NCI-H2029 (cell line): Measurements from ENCODE around the gene DDX46.
"Not testable (repeated sequence)": the region's sequence is repeated elsewhere in the genome, so short reads cannot be mapped to it uniquely, and the experiment has no call there.

ENCODE experiments used
- DNase-seq: peaks from one replicate; lab custom pipeline; 2025; lab: John Stamatoyannopoulos, UW

The DDX46 gene

DNA sequence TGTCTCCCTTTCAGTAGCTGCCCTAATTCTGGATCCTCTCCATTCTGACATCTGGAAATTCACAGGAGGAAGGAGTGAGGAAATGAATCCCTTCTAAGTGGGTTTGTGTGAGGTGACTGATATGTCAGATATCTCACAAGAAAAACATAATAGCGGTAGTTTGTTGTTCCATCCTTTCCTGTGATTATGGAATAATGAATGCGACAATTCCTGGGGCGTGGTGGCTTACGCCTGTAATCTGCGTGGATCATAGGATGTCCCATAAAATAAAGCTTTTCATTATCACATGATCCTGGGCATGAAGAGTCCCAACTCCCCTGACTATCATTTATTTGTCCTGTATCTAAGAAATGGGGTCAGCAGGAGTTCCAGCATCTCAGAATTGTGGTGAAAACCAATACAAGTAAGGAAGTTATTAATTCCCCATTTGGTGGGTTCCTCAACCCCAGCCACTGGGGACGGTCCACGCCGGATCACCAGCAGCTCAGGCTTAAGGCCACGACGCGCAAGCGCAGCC, 86.8 kb downstream of the DDX46 start:
- peak; percentile 51 for DNase-seq

DNA sequence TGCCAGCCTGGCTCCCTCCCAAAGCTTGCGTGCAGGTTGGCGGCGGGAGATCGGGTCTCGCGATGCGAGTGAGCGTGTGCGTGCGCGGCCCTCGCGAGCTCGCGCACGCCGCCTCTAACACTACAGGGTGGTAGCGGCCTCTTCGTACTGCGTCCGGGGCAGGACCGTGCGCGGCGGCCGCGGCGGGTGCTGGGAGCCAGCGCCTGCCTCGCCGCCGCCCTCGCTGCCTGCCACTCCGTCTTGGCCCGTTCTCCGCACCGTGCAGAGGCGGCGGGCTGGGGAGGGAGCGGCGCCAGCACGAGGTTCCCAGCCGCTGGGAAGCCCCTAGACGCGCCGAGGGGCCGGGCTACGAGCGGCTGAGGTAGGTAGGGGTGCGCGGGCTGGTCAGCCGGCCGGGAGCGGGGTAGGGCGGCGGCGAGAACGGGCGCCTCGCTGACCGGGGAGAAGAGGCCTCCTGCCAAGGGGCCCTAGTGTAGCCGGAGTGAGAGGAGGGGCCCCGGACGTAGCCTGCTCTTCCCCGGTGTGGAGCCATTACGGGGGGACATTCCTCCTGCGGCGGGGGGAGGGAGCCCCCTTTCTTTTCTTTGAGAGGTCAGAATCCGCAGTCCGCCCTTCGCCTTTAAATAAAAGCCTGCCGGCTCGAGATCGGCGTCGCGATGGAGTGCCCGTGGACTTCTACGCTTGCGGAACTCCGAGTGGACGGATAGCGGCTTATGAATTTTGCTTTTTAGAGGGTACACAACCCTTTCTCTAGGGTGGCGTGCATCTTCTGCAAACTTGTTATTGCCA, 87.5 kb downstream of the DDX46 start, which contains the start of gene C5orf24:
Gene C5orf24 (plus strand): TSS at position 117 of the 789 bp plus-strand sequence. CDS start 8,933 bp downstream, outside the sequence.
- DNase-seq: peak; percentile 94

DNA sequence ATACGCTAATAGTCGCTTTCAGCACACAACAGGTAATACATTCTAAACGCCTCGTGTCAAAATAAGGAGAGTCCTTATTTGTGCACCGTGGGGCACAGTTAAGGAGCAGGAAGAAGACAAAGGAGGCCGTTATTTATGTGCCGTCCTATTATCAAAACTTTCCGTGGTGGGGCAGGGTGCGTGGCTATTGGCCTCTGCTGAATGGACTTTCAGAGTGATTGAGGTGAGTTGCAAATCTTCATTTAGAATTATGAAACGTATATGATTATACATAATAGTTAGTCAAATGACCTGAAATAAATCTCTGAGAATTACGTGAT, 88.0 kb downstream of the DDX46 start:
- DNase-seq: peak; percentile 23

DNA sequence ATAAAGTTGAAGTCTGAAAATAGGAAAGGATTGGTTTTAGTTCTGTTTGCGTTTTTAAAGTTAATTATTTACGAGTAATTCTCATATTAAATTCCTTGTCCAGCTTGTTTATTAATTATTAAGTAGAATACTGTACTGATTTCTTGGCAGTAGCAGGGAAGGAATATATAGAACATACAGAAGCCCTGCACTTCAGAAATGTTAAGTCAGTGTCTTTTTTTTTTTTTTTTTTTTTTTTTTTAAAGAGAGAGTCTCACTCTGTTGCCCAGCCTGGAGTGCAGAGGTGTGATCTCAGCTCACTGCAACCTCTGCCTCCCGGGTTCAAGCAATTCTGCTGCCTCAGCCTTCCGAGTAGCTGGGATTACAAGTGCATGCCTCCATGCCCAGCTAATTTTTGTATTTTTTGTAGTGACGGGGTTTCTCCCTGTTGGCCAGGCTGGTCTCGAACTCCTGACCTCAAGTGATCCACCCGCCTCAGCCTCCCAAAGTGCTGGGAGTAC, 90.9 kb downstream of the DDX46 start:
- DNase-seq: not testable (repeated sequence)

DNA sequence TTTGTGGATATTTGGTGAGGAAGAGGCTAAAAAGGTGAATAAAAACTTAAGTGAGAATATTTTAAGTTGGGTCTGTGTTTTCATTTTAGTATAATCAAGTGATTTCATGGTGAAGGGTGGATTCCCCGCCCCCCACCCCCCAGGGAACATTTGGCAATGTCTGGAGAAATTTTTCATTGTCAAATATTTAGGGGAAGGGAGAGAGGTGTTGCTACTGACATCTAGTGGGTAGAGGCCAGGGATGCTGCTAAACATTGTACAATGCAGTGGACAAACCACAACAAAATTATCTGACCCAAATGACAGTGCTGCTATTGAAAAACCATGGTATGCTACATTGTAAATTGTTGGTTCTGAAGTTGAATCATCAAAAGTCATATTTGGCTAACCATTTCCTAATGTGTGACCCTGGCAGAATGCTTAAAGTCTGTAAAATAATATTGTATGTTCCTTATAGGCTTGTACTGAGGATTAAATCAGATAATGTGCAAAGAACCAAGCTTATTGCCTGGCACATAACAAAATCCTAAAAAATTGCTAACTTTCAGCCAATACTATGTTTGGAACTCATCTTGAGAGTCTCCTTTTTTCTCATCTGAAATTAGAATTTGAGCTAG, 92.8 kb downstream of the DDX46 start:
- DNase-seq: no peak

DNA sequence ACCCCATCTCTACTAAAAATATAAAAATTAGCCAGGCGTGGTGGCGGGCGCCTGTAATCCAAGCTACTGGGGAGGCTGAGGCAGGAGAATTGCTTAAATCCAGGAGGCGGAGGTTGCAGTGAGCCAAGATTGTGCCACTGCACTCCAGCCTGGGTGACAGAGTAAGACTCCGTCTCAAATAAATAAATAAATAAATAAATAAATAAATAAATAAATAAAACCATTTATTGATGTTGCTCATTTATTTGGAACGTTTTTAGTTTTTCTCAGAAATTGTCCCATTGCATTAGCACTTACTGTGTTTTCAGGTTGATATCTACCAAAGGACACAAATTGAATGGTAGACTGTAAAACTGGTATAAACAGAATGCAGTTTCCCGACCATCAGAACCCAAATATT, 97.9 kb downstream of the DDX46 start:
- DNase-seq: not testable (repeated sequence)

DNA sequence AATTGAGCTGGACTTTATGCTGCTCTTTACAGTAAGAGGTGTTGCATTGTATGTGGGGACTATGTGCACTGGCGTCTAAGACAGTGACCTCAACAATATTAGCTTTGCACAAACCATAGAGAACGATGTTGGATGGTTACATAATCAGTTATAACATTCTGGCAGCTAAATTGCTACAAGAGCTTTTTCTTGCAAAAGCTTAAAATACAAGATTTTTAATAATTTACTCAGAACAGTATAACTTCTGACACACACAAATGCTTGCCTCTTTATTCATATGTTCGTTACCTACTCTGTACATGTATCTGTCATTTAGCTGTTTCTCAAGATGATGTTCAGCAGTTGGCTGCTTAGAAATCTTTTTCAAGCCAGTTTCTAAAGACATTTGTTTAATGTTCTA, 98.8 kb downstream of the DDX46 start:
- no peak for DNase-seq

DNA sequence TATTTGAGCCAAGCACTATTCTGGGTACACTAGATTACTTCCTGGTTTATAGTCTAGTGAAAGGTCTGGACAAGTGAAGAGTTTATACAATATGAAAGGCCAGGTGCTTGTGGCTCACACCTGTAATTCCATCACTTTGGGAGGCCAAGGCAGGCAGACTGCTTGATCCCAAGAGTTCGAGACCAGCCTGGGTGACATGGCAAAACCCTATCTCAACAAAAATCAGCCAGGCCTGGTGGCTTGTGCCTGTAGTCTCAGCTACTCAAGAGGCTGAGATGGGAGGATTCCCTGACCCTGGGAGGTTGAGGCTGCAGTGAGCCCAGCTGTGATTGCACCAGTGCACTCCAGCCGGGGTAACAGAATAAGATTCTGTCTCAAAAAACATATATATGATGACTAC, 106.1 kb downstream of the DDX46 start:
- DNase-seq: no peak

DNA sequence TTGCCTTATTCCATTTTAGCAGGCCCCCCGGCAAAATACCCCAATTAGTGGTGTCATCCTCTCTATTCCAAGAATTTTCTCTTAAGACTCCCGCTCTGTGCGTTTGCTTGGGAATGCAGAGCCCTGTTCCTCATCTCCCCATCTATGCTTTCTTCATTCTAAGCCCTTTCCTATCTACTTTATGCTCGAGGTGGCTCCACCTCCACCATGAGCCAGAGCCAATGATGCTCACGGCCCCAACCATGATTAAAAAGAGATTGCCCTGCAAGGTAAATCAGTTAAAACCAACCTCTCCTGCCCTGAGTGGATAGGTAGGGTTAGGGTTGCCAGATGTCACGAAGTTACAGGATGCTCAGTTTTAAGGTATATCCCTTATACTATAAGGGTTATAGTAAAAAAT, 114.9 kb downstream of the DDX46 start:
- no peak for DNase-seq

DNA sequence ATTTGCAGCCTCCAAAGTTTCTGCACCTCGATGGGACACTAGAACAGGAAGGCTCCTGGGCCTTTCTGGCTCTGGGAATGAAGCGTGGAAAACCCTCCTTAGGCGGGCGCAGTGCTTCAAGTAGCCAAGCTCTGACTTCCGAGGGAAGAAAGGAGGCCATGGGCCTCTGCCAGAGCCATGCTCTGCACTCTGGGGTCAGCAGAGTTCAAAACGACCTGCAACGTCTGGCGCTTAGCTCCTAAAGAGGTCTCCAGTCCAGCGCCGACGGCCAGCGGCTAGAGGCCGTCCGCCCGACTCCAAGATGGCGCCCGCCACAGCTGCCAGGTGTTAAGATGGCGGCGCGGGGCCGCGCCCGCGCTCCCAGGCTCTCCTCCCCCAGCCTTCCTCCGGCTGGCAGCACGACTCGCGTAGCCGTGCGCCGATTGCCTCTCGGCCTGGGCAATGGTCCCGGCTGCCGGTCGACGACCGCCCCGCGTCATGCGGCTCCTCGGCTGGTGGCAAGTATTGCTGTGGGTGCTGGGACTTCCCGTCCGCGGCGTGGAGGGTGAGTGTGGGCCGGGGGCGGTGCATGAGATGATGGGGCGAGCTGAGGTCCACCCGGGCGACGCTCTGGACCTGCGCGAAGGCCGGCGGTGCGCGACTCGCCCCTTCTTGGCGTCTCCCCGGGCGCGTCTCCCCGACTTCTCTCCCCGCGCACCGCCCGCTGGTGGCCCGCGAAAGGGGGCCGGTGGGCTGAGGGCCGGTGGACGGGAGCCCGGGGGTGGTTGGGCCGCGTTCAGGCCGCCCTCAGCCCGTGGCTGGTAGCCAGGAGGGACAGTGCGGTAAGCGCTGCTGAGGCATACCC, 115.6 kb downstream of the DDX46 start, which contains the start of gene TXNDC15:
Gene TXNDC15 (plus strand): TSS at position 385 of the 844 bp plus-strand sequence. CDS start 57 bp downstream, at position 442.
- peak; percentile 72 for DNase-seq

DNA sequence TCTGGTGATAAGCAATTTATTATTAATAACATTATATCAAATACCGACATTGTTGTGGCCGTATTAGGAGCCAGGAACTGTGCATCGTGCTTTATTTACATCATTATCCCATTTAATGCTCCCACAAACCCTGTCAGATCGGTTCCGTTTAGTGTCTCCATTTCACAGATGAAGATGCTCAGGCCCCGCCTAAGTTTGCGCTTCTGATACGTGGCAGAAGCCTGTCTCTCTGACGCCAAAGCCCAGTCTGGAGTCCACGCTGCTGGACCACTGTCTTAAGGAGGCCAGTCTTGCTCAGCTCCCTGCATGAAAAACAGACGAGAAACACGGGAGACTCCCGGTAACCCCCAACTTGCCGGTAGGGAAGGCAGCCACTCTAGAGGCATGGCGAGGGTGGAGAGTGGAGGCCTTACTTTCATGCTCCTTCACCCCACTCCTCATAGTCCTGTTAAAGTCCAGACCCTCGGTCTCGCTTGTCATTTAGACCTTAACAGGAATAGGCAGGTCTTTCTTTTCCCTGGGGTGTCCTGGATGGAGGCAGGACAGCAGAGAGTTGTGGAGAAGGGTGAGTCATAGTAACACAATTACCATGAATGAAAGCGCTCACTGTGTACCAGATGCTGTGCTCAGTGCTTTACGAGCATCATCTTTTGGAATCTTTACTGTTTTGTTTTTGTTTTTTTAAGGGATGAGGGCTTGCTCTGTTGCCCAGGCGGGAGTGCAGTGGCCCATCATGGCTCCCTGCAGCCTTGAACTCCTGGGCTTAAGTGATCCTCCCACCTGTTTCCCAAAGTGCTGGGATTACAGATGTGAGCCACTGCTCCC, 116.5 kb downstream of the DDX46 start:
- no peak for DNase-seq

DNA sequence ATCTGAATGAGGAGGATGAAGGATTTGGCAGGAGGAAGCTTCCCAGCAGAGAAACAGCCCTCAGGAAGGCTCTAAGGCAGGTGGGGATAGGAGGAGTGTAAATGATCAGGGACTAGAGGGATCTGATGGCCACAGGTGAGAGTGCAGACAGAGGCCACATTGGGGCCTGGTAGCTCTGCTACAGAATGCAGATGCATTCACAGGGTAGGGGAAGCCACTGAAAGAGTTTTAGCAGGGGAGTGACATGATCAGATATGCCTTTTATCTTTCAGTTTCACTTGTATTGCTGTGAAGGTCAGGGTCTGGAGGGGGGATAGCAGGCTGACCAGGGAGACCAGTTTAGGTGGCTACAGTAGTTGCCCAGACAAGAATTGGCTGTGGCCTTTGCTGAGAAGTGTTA, 118.6 kb downstream of the DDX46 start:
- DNase-seq: no peak

DNA sequence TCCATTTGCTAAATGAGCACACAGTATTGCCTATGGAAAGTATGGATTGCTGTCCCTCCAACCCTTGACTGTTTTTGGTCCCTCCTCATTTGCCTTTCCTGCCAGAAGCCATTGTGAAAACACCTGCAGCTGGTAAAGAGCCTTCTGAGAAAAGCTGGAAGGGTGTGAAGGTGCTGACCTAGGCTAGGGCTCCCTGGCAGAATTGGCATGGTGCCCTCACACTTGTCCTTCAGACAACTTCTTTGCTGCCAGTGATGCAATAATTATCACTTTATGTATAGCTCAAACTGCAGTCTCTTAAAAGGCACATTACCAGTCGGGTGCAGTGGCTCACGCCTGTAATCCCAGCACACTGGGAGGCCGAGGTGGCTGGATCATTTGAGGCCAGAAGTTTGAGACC, 119.8 kb downstream of the DDX46 start:
- peak; percentile 58 for DNase-seq

DNA sequence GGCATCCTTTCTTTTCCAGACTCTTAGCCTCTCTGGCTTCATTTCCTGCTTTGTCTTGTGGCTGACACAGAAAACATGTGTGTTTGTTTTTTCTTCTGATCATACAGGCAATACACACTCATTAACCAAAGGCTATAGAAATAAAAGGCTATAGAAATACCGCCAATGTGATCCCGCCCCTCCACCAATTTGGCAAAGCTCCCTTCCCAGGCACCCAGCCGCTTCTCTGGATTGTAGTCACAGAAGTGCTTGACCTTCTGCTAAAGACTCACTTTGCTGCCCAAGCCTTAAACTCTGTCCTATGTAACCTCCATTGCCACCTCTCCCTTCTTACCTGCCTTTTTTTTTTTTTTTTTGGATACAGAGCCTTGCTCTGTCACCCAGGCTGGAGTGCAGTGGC, 120.9 kb downstream of the DDX46 start:
- peak; percentile 53 for DNase-seq
